ENCODE measurements around the gene RRP1.
"Not testable (repeated sequence)": the region's sequence is repeated elsewhere in the genome, so short reads cannot be mapped to it uniquely, and the experiment has no call there.

The RRP1 gene

DNA sequence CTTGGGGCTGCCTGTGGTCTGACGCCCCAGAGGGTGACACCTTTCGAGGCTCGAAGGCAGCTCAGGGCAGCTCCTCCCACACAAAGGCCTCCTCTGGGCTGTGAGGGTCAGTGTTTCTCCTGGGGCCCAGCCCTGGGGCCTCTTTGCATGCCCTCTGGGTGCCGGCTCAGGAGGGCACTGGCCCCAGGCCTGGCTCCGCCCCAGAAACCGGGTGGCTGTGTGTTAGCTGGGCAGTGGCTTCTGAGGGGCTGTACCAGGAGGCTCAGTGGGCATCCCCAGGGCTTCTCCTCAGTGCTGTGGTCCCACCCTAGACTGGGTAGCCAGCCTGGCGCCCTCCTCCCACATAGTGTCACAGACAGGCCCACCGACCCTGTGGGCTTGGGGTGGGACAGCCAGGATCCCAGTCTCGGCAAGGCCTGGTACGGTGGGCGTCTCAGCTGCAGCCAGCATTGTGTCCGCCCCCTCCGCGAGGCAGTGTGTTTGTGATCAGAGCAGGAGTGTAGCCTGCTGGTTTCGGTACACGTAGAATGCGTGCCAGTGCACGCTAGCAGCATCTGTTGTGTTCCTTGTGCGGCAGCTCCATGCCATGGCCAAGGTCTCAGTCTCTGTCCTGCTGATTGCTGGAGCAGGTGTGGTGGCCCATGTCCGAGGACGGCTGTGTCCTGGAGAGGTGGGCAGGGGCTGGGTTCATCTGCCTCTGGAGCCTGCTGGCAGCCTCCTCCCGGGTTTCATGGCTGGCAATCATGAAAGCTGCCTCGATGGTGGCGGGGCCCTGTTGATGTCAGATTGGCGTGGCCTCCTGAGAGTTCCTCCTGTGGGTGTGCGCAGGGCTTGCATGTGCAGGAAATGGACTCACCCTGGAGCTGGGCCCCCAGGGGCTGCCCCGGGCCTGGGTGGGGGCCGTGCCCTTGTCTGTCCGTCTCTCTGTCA is 28.0 kb downstream of the RRP1 start:
- peaks cover 8 to 12% of the 10 kb centered on the region in 2 donors for H3K36me3 Mint-ChIP-seq
- peaks cover 5 to 10% of the 10 kb centered on the region in 2 donors for H3K27me3 Mint-ChIP-seq
- peak in 1 of 2 donors; percentile 34 for ATAC-seq (replicated peaks)
- H3K9me3 Mint-ChIP-seq = peaks cover 6 to 9% of the 10 kb centered on the region in 2 donors
- H3K4me3 Mint-ChIP-seq = no peak overlapping the region
- H3K4me1 Mint-ChIP-seq = peaks cover 12 to 18% of the 10 kb centered on the region in 2 donors
- H3K27ac Mint-ChIP-seq = no peak overlapping the region
- DNase-seq = no peak

DNA sequence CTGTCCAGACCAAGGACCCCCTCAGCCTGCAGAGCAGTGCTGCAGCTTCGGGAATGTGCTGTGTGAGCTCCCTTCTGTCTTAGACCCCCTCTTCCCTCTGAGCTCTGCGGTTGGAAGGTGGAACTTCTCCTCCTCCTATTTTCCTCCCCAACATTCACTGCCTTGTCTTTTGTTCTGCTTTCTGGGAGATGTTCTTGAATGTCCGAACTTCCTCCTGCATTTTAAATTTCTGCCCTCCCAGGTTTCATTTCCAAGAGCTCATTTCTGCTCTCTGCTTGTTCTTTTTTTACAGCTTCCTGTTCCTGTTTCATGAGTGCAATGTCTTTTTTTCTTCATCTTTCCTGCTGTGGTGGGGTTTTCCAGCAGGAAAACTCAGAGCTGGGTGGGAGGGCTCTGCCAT is 29.3 kb downstream of the RRP1 start:
- no peak overlapping the region for H3K4me3 Mint-ChIP-seq
- DNase-seq (no peak), ATAC-seq (replicated peaks) (no peak)
- peaks cover 6 to 9% of the 10 kb centered on the region in 2 donors for H3K9me3 Mint-ChIP-seq
- H3K27me3 Mint-ChIP-seq = peaks cover 5 to 10% of the 10 kb centered on the region in 2 donors
- peaks cover 9 to 14% of the 10 kb centered on the region in 2 donors for H3K4me1 Mint-ChIP-seq
- H3K36me3 Mint-ChIP-seq = peaks cover 8 to 12% of the 10 kb centered on the region in 2 donors
- no peak overlapping the region for H3K27ac Mint-ChIP-seq

DNA sequence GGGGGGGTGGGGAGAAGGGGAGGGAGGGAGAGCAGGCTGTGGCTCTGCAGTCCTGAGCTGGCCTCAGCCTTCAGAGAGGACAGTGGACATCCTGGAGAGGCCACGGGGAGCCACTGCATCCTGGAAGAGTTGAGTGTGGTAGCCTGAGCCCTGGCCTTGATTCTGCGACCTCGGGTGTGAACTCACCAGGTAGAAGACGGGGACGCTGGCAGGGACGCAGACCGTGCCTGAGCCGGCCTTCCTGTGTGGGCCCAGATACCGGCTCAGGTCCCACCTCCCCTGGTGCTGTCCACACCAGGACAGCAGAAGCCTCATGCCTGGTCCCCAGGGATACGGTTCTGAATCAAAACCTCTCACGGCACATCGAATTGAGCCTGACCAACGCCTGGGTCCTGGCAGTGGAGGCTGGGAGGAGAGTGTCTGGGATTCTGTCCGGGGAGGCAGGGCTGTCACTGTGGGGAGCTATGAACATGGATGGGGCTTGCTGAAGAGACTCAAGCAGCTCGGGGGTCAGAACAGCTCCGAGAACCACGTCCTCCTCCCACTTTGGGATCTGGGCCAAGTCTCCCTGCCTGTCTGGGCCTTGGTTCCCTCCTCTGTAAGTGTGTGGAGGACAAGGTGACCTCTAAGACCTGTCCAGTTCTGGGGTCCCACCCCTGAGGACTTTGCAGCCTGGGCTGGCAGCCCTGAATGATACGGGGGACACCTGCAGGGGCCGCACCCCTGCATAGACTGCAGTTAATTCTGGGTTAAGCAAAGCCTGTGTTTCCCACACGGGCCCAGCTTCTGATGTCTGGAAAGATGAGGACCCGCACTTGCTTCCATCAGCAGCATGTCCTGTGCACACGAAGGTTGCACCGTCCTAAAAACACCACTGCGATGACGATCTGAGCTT is 30.4 kb downstream of the RRP1 start:
- Mint-ChIP-seq H3K4me1 (peaks cover 10 to 16% of the 10 kb centered on the region in 2 donors), H3K27ac (no peak overlapping the region), H3K9me3 (peaks cover 6 to 8% of the 10 kb centered on the region in 2 donors), H3K27me3 (peaks cover 2 to 3% of the 10 kb centered on the region in 2 donors), H3K36me3 (peaks cover 8 to 11% of the 10 kb centered on the region in 2 donors), H3K4me3 (no peak overlapping the region)
- no peak for DNase-seq
- ATAC-seq (replicated peaks) = no peak

DNA sequence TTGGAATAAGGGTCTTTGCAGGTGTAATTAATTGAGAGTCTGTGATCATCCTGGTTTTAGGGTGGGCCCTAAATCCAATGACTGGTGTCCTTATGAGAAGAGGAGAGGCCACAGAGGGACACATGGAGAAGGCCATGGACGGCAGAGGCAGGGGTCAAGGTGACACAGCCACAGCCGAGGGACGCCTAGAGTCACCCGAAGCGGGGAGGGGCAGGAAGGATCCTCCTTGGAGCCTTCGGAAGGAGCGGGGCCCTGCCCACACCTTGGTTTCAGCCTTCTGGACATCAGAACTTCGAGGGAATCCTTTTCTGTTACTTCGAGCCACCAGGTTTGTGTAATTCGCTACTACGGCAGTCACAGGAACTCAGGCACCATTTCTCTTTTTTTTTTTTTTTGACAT is 31.1 kb downstream of the RRP1 start:
- H3K27me3 Mint-ChIP-seq = no peaks in the 10 kb centered on the region
- H3K27ac Mint-ChIP-seq = no peak overlapping the region
- DNase-seq (no peak), ATAC-seq (replicated peaks) (no peak)
- H3K4me1 Mint-ChIP-seq = peaks cover 8 to 13% of the 10 kb centered on the region in 2 donors
- peaks cover 8 to 9% of the 10 kb centered on the region in 2 donors for H3K36me3 Mint-ChIP-seq
- peaks cover 6 to 7% of the 10 kb centered on the region in 2 donors for H3K9me3 Mint-ChIP-seq
- no peak overlapping the region for H3K4me3 Mint-ChIP-seq

DNA sequence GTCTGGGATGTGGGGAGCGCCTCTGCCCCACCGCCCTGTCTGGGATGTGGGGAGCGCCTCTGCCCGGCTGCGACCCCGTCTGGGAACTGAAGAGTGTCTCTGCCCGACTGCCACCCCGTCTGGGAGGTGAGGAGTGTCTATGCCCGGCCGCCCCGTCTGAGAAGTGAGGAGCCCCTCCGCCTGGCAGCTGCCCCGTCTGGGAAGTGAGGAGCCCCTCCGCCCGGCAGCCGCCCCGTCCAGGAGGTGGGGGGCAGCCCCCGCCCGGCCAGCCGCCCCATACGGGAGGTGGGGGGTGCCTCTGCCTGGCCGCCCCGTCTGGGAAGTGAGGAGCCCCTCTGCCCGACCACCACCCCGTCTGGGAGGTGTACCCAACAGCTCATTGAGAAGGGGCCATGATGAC is 32.8 kb downstream of the RRP1 start:
- H3K27me3 Mint-ChIP-seq, H3K27ac Mint-ChIP-seq: not testable (repeated sequence)
- H3K4me1 Mint-ChIP-seq = peaks cover 9 to 13% of the 10 kb centered on the region in 2 donors

DNA sequence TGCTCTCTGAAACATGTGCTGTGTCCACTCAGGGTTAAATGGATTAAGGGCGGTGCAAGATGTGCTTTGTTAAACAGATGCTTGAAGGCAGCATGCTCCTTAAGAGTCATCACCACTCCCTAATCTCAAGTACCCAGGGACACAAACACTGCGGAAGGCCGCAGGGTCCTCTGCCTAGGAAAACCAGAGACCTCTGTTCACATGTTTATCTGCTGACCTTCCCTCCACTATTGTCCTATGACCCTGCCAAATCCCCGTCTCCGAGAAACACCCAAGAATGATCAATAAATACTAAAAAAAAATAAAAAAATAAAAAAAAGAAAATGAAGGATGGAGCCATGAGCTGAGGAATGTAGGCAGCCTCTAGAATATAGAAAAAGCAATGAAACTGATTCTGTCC is 33.4 kb downstream of the RRP1 start:
- DNase-seq; H3K27ac Mint-ChIP-seq; H3K9me3 Mint-ChIP-seq; ATAC-seq (replicated peaks); H3K4me3 Mint-ChIP-seq; H3K36me3 Mint-ChIP-seq; H3K27me3 Mint-ChIP-seq: not testable (repeated sequence)
- peaks cover 9 to 13% of the 10 kb centered on the region in 2 donors for H3K4me1 Mint-ChIP-seq

More for the DNA sequence above, 32.8 kb downstream of the RRP1 start:
- not testable (repeated sequence) for H3K36me3 Mint-ChIP-seq; H3K4me3 Mint-ChIP-seq; H3K9me3 Mint-ChIP-seq; DNase-seq; ATAC-seq (replicated peaks)

DNA sequence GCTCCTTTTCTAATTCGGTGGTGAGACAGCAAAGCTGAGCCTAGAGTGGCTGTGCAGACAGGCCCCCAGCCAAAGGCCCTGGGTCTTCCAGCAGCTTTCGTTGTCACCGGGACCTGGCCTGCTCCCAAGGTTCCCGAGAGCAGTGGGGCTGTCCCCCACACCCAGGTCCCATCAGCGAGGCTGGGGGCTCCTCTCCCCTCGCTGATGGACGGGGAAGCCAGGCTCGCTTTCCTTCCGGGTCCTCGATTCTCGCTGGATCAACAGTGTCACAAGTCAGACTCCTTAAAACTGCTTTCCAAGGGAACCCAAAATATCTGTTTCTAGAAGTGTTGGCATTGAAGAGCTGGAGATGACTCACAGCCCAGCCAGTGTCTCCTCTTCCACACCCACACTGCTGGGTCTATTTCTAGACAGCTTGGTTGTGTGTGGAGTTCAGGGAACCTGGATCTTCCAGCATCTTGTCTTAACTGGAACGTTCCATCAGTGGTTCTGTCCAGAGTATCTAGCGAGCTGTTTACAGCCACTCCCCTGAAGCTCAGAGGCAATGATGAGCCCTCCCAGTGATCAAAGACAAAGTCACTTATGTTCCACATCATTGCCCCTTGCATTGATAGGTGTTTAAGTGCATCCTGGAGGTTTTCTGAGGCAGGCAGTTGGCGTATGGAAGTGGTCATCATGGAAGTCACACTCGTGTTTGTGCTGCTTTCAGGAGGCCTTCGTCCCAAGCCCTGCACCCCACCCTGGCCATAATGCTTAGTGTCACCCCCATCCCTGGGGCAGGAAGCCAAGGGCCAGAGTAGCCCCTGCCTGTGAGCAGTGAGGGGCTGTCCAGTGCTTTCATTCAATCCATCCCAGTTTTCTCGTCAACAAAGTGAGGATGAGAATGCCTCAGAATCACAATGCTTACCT is 35.2 kb downstream of the RRP1 start:
- no peak overlapping the region for H3K27ac Mint-ChIP-seq
- DNase-seq = no peak
- H3K9me3 Mint-ChIP-seq = no peaks in the 10 kb centered on the region
- no peak overlapping the region for H3K4me3 Mint-ChIP-seq
- H3K4me1 Mint-ChIP-seq = peaks cover 5 to 6% of the 10 kb centered on the region in 2 donors
- peaks cover 0 to 3% of the 10 kb centered on the region in 2 donors for H3K36me3 Mint-ChIP-seq
- ATAC-seq (replicated peaks) = no peak
- peaks cover 4 to 8% of the 10 kb centered on the region in 2 donors for H3K27me3 Mint-ChIP-seq

DNA sequence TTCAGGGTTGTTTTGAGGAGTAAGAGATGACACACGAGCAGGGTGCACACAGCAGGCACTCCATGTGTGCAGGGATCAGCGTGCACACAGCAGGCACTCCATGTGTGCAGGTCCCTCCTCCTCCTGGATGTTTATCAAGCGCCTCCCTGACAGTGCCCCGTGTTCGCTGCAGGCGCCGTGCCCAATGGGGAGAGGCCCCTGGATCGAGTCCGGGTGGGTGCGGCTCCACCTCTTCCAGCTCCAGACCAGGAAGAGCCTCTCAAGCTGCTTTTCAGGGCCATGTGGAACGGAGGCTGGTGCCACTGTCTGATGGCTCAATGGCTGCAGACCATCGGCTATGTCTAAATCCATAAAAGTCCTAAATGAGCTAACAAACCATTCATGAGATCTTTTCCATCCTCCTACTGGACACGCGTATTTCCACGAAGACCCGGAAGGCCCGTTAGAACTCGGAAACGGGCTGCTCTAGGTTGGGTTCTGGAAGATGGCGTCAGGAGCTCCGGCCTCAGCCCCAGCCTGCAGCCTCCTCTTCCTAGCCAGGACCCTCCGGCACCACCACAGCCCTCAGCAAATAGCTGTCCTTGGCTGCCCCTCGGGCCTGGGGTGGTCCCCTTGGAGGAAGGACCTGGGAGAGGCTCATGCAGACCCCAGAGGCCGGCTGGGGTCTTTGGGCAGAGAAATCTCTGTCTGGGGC is 36.0 kb downstream of the RRP1 start:
- Mint-ChIP-seq H3K9me3 (no peaks in the 10 kb centered on the region), H3K4me1 (peaks cover 5 to 6% of the 10 kb centered on the region in 2 donors), H3K27ac (no peak overlapping the region), H3K36me3 (peaks cover 0 to 3% of the 10 kb centered on the region in 2 donors), H3K27me3 (peaks cover 4 to 8% of the 10 kb centered on the region in 2 donors), H3K4me3 (no peak overlapping the region)
- DNase-seq (no peak), ATAC-seq (replicated peaks) (no peak)

DNA sequence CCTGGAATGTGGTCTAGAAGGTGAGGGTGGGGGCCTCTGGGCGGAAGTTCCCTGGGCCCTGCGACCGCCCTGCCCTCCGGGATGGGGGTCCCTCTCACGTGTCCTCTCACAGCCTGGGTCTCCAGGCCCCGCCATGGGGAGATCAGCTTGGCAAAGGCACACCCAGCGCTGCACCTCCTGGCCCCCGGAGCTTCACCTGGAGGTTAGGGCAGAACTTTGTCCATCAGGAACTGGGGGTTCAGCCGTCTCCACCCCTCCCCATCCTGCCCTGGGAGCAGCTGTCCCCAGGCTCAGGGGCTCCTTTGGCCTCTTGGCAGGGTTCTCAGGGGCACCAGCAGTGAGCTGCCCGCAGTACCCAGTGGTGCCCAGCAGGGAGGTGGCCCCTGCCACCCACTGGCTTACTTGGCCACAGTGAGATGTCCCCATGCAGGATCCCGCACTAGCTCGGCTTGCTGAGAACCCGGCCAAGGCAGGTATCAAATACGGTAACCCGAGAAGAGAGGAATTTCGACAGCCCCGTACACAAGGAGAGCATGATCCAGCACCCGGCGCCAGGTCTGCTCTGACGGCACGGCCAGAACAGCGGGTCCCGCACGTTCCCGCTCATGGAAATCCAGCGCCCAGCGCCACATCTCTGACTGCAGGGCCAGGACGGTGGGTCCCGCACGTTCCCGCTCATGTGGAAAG is 36.7 kb downstream of the RRP1 start:
- H3K4me1 Mint-ChIP-seq = peaks cover 5 to 6% of the 10 kb centered on the region in 2 donors
- no peak overlapping the region for H3K27ac Mint-ChIP-seq
- no peak for DNase-seq
- ATAC-seq (replicated peaks) = no peak
- H3K4me3 Mint-ChIP-seq = no peak overlapping the region
- peaks cover 0 to 3% of the 10 kb centered on the region in 2 donors for H3K36me3 Mint-ChIP-seq
- H3K27me3 Mint-ChIP-seq = peaks cover 4 to 13% of the 10 kb centered on the region in 2 donors
- no peaks in the 10 kb centered on the region for H3K9me3 Mint-ChIP-seq

DNA sequence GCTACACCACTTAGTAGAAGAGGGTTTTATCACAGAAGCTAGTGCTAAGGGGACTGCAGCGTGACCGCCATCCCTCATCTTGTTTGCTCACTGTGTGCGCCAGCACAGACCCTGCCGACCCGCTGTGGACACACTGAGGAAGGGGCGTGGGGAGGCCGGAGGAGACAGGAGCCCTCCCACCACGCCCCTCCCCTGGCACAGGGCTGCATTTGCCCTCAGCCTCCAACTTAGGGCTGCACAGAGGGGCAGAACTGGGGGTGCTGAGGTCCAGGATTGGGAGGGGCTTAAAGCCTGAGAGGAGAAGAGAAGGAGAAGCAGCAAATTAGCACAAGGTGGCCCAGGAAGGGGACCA is 37.2 kb downstream of the RRP1 start:
- Mint-ChIP-seq H3K36me3 (peaks cover 0 to 3% of the 10 kb centered on the region in 2 donors), H3K4me3 (no peak overlapping the region), H3K9me3 (no peaks in the 10 kb centered on the region), H3K27ac (no peak overlapping the region), H3K4me1 (peaks cover 5 to 6% of the 10 kb centered on the region in 2 donors), H3K27me3 (peaks cover 4 to 13% of the 10 kb centered on the region in 2 donors)
- DNase-seq (no peak), ATAC-seq (replicated peaks) (no peak)

DNA sequence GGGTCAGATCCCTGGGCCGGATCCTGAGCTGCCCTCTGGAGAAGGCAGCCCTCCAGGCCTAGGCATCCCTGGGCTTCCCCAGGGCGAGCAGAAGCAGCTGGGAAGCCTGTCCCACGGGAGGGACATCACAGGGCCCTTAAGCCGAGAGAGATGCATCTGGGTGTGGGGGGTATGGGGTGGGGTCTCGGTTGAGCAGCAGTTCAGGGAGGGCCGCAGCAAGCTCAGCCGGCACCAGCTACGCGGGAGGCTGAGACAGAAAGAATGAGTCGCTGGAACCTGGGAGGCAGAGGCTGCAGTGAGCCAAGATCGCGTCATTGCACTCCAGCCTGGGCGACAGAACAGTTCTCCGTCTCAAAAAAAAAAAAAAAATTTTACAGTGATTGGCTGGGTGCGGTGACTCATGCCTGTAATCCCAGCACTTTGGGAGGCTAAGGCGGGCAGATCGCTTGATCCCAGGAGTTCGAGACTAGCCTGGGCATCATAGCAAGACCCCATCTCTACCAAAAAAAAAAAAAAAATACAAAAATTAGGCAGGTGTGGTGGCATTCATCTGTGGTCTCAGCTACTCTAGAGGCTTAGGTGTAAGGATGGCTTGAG is 37.7 kb downstream of the RRP1 start:
- Mint-ChIP-seq H3K27me3 (peaks cover 5 to 14% of the 10 kb centered on the region in 2 donors), H3K27ac (no peak overlapping the region)
- ATAC-seq (replicated peaks) = no peak

DNA sequence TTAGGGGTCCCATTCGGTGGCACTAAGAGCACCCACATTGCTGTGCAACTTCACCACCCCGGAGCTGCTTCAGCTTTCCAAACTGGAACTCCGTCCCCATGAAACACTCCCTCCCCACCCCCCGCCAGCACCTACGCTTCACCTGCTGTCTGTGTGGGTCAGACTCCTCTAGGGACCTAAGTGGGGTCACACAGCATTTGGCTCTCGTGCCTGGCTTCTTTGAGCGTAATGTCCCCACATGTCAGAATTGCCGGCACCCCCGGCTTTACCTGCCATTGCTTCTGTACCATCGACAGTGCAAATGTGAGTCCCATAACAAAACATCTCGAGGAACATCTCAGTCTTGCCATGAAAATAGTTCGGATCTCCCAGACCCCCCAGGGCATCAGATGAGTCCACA is 39.8 kb downstream of the RRP1 start:
- peaks cover 0 to 2% of the 10 kb centered on the region in 2 donors for H3K9me3 Mint-ChIP-seq
- no peak overlapping the region for H3K4me3 Mint-ChIP-seq
- peaks cover 4 to 5% of the 10 kb centered on the region in 2 donors for H3K36me3 Mint-ChIP-seq
- ATAC-seq (replicated peaks) = no peak
- peaks cover 17 to 34% of the 10 kb centered on the region in 2 donors for H3K27me3 Mint-ChIP-seq
- no peak overlapping the region for H3K27ac Mint-ChIP-seq
- no peak for DNase-seq
- H3K4me1 Mint-ChIP-seq = peaks cover 5 to 6% of the 10 kb centered on the region in 2 donors

More for the DNA sequence above, 37.7 kb downstream of the RRP1 start:
- Mint-ChIP-seq H3K9me3 (no peaks in the 10 kb centered on the region), H3K36me3 (peaks cover 0 to under 1% of the 10 kb centered on the region in 2 donors), H3K4me3 (no peak overlapping the region), H3K4me1 (peaks cover 5 to 6% of the 10 kb centered on the region in 2 donors)
- no peak for DNase-seq

All from stimulated activated naive B cell treated with anti-CD40 and anti-IgM and Interleukin-4, amounts not matched to agents 10 μg/mL and 1 μg/mL and 100 μg/mL, for 72 hours (primary cell).